DMS79 treated with DMSO at 0.1 percent for 48 hours (cell line): ENCODE data around the gene DIAPH1.

Source experiments
- DNase-seq: peaks from one replicate; lab custom pipeline; 2025; lab: John Stamatoyannopoulos, UW

Gene DIAPH1

GRCh38 chr5:141639357-141640050 lies 20.7 kb upstream of the DIAPH1 start:
- no peak for DNase-seq

GRCh38 chr5:141638771-141639170 lies 20.0 kb upstream of the DIAPH1 start:
- DNase-seq = no peak

- DNase-seq = no peak
Measured at GRCh38 chr5:141637767-141638419, 19.1 kb upstream of the DIAPH1 start.

GRCh38 chr5:141637123-141637766 lies 18.4 kb upstream of the DIAPH1 start:
- DNase-seq = no peak

- DNase-seq = peak; percentile 59
Measured at GRCh38 chr5:141636413-141637122, 17.8 kb upstream of the DIAPH1 start, which contains the start of the genes HDAC3 and RELL2. Gene HDAC3, minus strand, starts transcription at chr5:141636849. Its CDS starts 59 bp downstream, at chr5:141636790. Gene RELL2, plus strand, starts transcription at chr5:141636997. Its CDS starts 1,229 bp downstream, at chr5:141638226.

- DNase-seq = no peak
Measured at GRCh38 chr5:141636106-141636412, 17.3 kb upstream of the DIAPH1 start.

GRCh38 chr5:141635646-141636045 lies 16.8 kb upstream of the DIAPH1 start:
- DNase-seq = no peak

GRCh38 chr5:141634720-141635119 lies 15.9 kb upstream of the DIAPH1 start:
- DNase-seq = no peak

- DNase-seq = no peak
Measured at GRCh38 chr5:141633871-141634561, 15.2 kb upstream of the DIAPH1 start.

GRCh38 chr5:141632650-141633049 lies 13.8 kb upstream of the DIAPH1 start:
- no peak for DNase-seq

- no peak for DNase-seq
Measured at GRCh38 chr5:141630570-141631140, 11.9 kb upstream of the DIAPH1 start.

GRCh38 chr5:141628175-141628788 lies 9.5 kb upstream of the DIAPH1 start:
- DNase-seq = no peak

GRCh38 chr5:141623611-141624010 lies 4.8 kb upstream of the DIAPH1 start:
- no peak for DNase-seq

- DNase-seq = no peak
Measured at GRCh38 chr5:141623186-141623585, 4.4 kb upstream of the DIAPH1 start.

GRCh38 chr5:141618030-141618803 lies 583 bp downstream of the DIAPH1 start:
- DNase-seq = peak; percentile 13

GRCh38 chr5:141617682-141618029 lies 1.1 kb downstream of the DIAPH1 start:
- peak; percentile 13 for DNase-seq

- no peak for DNase-seq
Measured at GRCh38 chr5:141617128-141617527, 1.7 kb downstream of the DIAPH1 start.

- no peak for DNase-seq
Measured at GRCh38 chr5:141615991-141616720, 2.6 kb downstream of the DIAPH1 start.

- DNase-seq = no peak
Measured at GRCh38 chr5:141613344-141613743, 5.5 kb downstream of the DIAPH1 start.

- DNase-seq = no peak
Measured at GRCh38 chr5:141611289-141611688, 7.5 kb downstream of the DIAPH1 start.
